Measurements from ENCODE around the gene ADIPOR1. TPM values are rescaled to one million over a fixed set of nuclear protein-coding genes. Genes with fewer than 3 reads are reported as not detected.
A peak's percentile ranks its signal among the peaks of the same experiment; 100 is the strongest.
"Not testable (repeated sequence)": the region's sequence is repeated elsewhere in the genome, so short reads cannot be mapped to it uniquely, and the experiment has no call there.

Gene ADIPOR1
- total RNA-seq: 100 to 1,000 TPM; 124 to 141 TPM

- peaks cover 15% of the 10 kb centered on the region for H3K36me3 ChIP-seq
- peaks cover 0 to 47% of the 10 kb centered on the region in 2 donors for H3K4me1 ChIP-seq
- no peaks in the 10 kb centered on the region for H3K27me3 ChIP-seq
- peak within 1 kb of the TSS; percentile 99 to 100 for H3K4me3 ChIP-seq
- peak within 1 kb of the TSS; percentile 97 to 98 for H3K27ac ChIP-seq
- peak; percentile 90 for DNase-seq (ENCODE audit: low spot score)
- TF ChIP-seq CTCF (IDR thresholded peaks at IDR 0.05): peak in 1 of 2 donors; percentile 18
- no peaks in the 10 kb centered on the region for H3K9me3 ChIP-seq
These were observed at the start of gene ADIPOR1 for GRCh38 chr1:202957733-202958543. TSS of gene ADIPOR1 (minus strand) at chr1:202958312. CDS start at chr1:202951070, 7,242 bp downstream.

- peak; percentile 97 for DNase-seq (ENCODE audit: low spot score)
- Histone ChIP-seq H3K36me3 (peaks cover 23% of the 10 kb centered on the region), H3K4me3 (peak within 1 kb of the TSS; percentile 69 to 94), H3K27ac (peak within 1 kb of the TSS; percentile 88 to 94), H3K4me1 (peaks cover 0 to 13% of the 10 kb centered on the region in 2 donors), H3K27me3 (no peaks in the 10 kb centered on the region), H3K9me3 (no peaks in the 10 kb centered on the region)
- TF ChIP-seq CTCF (IDR thresholded peaks at IDR 0.05): no peak
These were observed 49.1 kb upstream of the ADIPOR1 start, which contains the start of gene TMEM183A for GRCh38 chr1:203006948-203007871. TSS of gene TMEM183A (plus strand) at chr1:203007374. CDS start at chr1:203007466, 92 bp downstream.

- not testable (repeated sequence) for H3K4me3 ChIP-seq; DNase-seq (ENCODE audit: low spot score); H3K36me3 ChIP-seq; H3K27ac ChIP-seq; H3K9me3 ChIP-seq; H3K27me3 ChIP-seq
- H3K4me1 ChIP-seq: peaks cover 0 to 13% of the 10 kb centered on the region in 2 donors
These were observed 47.5 kb upstream of the ADIPOR1 start for GRCh38 chr1:203005395-203006142.

- no peak overlapping the region for H3K27ac ChIP-seq
- TF ChIP-seq CTCF (IDR thresholded peaks at IDR 0.05): no peak
- H3K4me3 ChIP-seq: no peak overlapping the region
- H3K9me3 ChIP-seq: no peaks in the 10 kb centered on the region
- no peak for DNase-seq (ENCODE audit: low spot score)
- H3K36me3 ChIP-seq: no peaks in the 10 kb centered on the region
- H3K4me1 ChIP-seq: peaks cover 0 to 4% of the 10 kb centered on the region in 2 donors
- no peaks in the 10 kb centered on the region for H3K27me3 ChIP-seq
These were observed 44.8 kb upstream of the ADIPOR1 start for GRCh38 chr1:203002951-203003350.

- H3K27me3 ChIP-seq: no peaks in the 10 kb centered on the region
- no peaks in the 10 kb centered on the region for H3K36me3 ChIP-seq
- peaks cover 0 to 3% of the 10 kb centered on the region in 2 donors for H3K4me1 ChIP-seq
- H3K9me3 ChIP-seq: no peaks in the 10 kb centered on the region
- H3K27ac ChIP-seq: no peak overlapping the region
- H3K4me3 ChIP-seq: no peak overlapping the region
- no peak for TF ChIP-seq CTCF (IDR thresholded peaks at IDR 0.05)
- no peak for DNase-seq (ENCODE audit: low spot score)
These were observed 43.9 kb upstream of the ADIPOR1 start for GRCh38 chr1:203001986-203002385.

Measured in right atrium auricular region (tissue), 2 donors.